HG03342 (cell line): ENCODE results near the gene LIMK1.

Experiments
- ATAC-seq: cut with Tn5 transposase; IDR thresholded peaks from one replicate; pipeline ENCODE4 v1.9.1; 2021; ENCODE audit warnings: mild to moderate bottlenecking, moderate library complexity; ENCODE audit not compliant: unreplicated experiment

LIMK1 gene

DNA sequence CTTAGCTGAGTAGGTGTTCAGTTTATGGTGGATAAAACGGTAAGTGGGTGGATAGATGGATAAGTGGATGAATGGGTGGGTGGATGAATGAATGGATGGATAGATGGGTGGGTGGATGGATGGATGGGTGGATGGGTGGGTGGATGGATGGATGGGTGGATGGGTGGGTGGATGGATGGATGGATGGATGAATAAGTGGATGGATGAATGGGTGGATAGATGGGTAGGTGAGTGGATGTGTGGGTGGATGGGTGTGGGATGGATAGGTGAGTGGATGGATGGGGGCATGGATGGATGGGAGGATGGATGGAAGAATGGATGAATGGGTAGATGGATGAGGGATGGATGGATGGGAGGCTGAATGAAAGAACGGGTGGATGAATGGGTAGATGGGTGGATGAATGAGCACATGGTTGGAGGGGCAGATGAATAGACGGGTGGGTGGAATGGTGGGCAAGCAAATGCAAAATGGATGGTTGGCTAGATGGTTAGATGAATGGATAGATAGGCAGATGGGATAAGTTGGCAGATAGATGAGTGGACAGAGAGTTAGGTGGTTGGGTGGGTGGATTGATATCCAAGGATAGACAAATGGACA is 29.9 kb upstream of the LIMK1 start:
- ATAC-seq: no peak

DNA sequence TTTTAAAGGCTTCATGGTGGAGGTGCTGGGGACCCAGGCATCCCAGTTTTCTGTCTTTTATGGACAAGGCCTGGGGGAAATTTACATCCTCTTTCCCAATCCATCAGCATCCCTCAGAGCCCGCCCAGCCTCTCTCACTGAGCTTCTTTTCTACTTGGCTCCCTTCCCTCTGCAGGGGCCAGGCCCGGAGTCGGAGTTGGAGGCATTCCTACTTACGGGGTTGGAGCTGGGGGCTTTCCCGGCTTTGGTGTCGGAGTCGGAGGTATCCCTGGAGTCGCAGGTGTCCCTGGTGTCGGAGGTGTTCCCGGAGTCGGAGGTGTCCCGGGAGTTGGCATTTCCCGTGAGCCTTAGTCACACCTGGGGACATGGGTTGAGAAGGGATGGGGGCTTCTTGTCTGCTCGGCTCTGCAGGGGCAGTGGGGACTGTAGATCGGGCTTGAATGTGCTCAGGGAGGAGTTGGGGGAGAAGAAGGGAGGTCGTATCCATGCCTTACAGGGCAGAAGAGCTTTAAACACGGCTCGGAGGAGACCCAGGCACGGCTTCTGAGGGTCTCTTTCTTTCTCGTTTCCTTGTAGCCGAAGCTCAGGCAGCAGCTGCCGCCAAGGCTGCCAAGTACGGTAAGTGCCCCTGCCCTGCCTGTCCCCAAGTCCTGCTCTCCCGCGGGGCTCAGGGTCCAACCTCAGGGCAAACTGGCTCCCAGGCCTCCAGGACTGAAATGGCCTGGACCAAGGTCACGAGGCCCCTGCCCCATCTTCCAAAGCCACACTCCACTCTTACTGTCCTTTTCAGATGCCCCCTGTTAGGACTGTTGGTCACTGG is 27.3 kb upstream of the LIMK1 start:
- ATAC-seq: no peak

DNA sequence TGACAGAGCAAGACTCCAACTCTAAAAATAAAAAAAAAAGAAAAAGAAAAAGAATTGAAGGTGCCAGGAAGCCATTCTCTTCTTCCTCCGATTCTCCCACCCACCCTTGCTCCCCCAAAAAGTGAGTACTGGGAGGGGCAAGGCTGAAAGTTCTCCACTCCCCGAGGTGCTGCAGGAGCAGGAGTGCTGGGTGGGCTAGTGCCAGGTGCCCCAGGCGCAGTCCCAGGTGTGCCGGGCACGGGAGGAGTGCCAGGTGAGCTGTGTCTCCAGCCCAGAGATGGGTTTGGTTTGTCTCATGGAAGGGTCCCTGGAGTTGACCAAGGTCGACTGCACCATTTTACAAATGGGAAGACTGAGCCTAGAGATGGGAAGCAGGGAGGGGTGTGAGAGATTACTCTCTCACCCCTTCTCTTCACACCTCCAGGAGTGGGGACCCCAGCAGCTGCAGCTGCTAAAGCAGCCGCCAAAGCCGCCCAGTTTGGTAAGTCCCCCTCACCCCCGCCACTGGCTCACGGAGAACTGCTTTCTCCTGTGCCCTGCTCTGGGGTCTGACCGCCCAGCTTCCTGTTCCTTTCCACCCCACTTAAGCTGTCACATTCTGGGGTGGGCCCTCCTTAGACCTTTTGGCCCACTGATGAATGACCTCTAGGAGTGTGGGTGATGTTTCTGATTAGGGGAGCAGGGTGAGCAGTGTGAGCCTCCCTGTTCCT is 26.2 kb upstream of the LIMK1 start:
- no peak for ATAC-seq

DNA sequence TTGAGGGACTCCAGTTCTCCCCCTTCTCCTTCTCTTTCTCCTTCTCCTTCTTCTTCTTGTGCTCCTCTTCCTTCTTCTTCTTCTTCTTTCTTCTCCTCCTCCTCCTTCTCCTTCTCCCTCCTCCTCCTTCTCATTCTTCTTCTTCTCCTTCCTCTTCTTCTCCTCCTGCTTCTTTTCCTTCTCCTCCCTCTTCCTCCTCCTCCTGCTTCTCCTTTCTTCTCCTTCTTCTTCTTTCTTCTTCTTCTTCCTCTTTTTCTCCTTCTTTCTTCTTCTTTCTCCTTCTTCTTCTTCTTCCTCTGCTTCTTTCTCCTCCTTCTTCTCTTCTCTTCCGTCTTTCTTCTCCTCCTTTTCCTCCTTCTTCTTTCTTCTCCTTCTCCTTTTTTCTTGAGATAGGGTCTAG is 25.6 kb upstream of the LIMK1 start:
- ATAC-seq: no peak

DNA sequence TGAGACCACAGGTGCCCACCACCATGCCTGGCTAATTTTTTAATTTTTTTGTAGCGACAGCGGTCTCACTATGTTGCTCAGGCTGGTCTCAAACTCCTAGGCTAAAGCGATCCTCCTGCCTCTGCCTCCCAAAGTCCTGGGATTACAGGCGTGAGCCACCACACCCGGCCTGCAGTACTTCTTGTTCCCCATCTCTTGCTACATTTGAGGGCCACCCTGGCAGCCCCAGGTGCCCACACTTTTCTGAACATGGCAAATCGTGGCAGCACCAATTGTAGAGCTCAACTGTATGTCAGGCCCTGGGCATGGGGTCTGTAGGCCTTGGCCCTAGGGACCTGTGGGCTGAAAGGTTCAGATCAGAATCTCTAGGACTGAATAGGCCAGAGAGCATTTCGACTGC is 25.1 kb upstream of the LIMK1 start:
- no peak for ATAC-seq

DNA sequence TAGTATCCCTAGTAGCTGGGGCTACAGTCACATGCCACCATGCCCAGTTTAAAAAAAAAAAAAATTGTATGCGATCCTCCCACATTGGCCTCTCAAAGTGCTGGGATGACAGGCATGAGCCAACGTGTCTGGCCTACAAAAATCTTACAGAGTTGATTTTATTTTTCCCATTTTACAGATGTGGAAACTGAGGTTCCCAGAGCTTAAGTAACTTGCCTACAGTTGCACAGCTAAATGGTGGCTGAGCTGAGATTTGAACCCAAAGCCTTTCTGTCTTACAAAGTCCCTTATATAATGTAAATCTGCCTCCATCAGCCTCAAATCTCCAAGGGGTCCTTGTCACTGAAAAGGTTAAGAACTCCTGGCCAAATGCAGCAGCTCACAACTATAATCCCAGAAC is 24.6 kb upstream of the LIMK1 start:
- ATAC-seq: no peak

DNA sequence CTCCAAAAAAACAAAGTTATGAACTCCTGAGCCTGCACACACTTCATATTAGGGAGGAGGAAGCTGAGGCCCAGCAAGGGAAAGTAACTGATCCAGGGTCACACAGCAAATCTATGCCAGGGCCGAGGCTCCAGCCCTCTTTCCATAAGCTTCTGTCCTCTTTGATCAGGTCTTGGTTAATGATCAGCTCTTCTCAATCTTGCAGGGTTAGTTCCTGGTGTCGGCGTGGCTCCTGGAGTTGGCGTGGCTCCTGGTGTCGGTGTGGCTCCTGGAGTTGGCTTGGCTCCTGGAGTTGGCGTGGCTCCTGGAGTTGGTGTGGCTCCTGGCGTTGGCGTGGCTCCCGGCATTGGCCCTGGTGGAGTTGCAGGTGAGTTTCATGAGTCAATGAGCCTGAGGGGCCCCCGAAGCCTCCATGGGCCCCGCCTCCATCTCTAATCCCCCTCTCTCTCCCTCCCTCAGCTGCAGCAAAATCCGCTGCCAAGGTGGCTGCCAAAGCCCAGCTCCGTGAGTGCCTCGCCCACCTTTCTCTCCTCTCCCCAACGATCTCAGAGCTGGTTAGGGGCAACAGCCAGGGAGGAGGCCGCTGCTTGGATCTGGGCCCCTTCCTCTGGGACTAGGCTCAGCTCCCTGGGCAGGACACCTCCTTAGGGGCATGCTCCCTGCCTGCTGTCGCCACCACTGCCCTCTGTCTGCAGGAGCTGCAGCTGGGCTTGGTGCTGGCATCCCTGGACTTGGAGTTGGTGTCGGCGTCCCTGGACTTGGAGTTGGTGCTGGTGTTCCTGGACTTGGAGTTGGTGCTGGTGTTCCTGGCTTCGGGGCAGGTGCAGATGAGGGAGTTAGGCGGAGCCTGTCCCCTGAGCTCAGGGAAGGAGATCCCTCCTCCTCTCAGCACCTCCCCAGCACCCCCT is 23.7 kb upstream of the LIMK1 start:
- ATAC-seq: no peak

DNA sequence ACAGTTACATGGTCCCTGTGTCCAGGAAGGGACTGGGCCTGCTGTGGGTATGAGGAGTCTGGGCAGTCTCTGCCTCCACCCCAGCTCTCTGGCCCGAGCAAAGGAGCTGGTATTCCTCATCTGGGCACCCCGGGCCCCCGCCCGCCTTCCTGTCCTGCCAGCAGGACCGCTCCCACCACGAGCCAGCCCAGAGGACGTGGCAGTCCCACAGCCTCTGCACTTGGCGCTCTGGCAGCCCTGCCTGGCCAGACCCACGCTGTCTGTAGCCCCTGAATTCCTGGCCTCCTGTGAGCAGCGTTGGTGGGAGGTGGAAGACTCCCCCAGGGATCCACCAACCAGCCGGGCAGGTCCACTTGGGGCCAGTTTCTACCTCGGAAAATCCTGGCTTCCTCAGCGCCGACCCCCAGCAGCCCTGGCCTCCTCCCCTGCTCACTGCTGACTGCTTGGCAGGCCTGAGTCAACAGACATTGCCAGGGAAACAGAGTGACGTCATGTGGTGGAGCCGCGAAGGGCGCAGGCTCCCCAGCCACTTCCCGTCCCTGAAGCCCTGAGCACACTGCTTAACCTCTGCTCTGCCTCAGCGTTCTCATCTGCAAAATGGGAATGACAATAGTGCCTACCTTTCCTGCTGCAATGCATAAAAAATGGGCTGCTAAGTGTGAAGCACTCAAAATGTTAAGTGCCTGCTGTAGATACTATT is 21.6 kb upstream of the LIMK1 start:
- ATAC-seq: no peak

DNA sequence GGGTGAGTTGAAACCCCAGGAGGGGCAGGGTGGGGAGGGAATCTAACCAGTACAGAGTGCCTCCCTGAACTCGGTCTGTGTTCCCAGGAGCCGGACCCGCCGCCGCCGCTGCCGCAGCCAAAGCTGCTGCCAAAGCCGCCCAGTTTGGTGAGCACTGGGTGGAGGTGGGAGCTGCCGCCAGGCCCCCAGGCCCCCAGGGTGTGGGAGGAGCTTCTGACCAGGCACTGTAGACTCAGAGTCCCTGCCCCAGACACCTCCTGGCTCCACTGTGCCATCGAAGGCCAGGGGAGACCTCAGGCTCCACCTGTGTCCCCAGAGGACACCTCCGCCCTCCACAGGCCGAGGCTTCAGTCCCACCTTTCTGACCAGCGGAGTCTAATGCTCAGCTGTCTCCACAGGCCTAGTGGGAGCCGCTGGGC is 20.4 kb upstream of the LIMK1 start:
- no peak for ATAC-seq

DNA sequence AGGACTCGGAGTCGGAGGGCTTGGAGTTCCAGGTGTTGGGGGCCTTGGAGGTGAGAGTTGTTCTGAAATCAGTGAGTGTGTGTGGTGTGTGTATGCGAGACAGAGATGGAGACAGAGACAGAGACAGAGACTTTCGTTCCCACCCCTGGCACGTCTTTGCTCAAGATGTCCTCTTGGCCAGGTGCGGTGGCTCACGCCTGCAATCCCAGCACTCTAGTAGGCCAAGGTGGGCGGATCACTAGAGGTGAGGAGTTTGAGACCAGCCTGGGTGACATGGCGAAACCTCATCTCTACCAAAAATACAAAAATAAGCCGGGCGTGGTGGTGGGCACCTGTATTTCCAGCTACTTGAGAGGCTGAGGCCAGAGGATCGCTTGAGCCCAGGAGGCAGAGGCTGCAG is 20.0 kb upstream of the LIMK1 start:
- no peak for ATAC-seq

DNA sequence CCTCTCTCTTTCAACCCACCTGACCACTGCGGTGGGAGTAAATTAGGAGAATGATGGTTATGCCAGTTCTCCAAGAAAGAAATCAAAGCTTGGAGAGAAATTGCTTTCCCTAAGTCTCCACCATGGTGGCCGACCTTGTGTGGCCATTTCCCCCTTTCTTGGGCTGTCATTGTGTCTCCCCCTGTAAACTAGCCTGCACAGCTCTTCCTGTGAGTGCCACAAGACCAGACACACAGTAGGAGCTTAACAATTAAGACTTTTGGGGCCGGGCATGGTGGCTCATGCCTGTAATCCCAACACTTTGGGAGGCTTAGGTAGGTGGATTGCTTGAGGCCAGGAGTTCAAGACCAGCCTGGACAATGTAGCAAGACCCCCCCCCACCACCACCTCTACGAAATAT is 18.9 kb upstream of the LIMK1 start:
- no peak for ATAC-seq

DNA sequence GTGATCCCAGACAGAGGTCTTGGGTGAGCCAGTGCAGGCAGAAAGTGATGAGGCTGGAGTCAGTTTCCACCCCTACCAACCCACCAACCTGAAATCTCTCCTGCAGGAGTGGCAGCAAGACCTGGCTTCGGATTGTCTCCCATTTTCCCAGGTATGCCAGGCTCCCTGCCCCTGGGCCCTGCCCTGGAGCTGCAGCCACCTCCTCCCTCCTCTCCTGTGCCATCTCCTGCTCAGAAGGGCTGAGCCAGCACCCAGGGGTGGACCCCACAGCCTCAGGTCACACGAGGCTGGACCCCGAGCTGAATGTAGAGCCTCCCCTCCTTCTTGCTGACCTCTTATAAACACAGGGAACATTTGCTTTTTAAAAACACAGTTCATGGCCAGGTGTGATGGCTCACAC is 17.0 kb upstream of the LIMK1 start:
- no peak for ATAC-seq

DNA sequence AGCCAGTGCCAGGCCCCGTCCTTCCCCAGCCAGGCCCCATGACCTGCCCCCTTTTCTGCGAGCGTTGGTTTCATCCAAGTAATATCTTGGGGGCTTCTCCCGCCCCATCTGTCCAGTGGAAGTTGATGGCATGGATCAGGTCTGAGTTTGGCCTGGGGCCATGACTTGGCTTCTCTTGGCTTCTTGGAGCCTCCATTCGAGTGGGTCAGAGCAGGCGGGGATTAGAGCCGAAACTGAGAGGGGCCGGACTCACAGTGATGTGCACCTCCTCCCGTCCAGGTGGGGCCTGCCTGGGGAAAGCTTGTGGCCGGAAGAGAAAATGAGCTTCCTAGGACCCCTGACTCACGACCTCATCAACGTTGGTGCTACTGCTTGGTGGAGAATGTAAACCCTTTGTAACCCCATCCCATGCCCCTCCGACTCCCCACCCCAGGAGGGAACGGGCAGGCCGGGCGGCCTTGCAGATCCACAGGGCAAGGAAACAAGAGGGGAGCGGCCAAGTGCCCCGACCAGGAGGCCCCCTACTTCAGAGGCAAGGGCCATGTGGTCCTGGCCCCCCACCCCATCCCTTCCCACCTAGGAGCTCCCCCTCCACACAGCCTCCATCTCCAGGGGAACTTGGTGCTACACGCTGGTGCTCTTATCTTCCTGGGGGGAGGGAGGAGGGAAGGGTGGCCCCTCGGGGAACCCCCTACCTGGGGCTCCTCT is 15.1 kb upstream of the LIMK1 start:
- no peak for ATAC-seq

DNA sequence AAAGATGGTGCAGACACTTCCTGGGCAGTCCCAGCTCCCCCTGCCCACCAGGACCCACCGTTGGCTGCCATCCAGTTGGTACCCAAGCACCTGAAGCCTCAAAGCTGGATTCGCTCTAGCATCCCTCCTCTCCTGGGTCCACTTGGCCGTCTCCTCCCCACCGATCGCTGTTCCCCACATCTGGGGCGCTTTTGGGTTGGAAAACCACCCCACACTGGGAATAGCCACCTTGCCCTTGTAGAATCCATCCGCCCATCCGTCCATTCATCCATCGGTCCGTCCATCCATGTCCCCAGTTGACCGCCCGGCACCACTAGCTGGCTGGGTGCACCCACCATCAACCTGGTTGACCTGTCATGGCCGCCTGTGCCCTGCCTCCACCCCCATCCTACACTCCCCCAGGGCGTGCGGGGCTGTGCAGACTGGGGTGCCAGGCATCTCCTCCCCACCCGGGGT is 14.5 kb upstream of the LIMK1 start:
- no peak for ATAC-seq

DNA sequence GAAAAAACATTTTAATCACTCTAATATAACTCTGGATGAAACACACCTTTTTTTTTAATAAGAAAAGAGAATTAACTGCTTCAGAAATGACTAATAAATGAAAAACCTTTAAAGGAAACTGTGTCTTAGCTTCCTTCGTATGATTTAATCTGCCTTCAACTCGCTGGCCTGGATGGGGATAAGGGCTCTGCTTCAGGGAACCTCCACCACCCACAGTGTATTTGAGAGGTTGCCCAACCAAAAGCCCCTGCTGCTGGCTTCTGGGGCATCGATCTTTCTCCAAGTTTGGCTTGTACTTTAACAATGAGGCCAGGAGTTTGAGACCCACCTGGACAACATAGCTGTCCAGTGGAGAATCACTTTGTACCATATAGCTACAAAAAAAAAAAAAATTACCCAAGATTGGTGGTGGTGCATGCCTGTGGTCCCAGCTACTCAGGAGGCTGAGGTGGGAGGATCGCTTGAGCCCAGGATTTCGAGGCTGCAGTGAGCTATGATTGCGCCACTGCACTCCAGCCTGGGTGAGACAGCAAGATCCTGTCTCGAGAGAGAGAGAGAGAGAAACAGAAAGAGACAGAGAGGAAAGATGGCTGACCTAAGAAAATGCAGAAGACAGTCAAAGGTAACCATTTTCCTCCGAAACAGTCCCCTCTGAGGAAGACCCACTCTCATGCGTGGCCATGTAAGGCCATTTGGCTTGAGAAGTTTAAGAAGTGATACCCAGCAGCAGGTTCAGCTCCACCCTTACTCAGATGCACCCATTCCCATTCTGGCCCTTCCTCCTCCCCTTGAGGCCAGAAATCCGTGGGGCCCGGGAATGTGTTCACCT is 13.6 kb upstream of the LIMK1 start:
- no peak for ATAC-seq

DNA sequence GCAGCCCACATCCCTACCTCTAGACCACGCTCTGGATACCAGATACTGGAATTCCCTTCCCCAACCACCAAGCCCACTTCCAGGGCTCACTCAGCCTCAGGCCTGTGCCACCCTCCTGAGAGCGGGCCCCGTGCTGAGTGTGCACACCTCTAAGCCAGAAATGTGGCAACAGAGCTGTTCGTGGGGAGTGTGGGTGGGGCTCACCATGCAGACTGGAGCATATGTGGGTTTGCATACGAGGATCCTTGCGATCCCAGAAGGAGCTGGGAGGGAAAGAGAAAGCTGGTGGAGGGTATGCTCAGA is 13.0 kb upstream of the LIMK1 start:
- ATAC-seq: no peak

DNA sequence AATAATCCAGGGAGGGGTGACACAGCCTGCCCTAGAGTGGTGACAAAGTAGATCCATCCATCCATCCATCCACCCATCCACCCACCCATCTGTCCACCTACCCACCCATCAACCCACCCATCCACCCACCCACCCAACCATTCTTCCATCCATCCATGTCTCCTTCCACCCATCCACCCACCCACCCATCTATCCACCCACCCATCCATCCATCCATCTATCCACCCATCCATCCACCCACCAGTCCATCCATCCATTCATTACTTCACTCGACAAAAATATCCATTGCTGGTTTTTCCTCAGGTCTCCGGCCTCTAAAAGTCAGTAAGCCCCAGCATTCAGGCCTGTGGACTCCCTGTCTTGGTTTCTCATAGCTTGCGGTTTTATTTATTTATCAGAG is 12.5 kb upstream of the LIMK1 start:
- ATAC-seq: no peak

DNA sequence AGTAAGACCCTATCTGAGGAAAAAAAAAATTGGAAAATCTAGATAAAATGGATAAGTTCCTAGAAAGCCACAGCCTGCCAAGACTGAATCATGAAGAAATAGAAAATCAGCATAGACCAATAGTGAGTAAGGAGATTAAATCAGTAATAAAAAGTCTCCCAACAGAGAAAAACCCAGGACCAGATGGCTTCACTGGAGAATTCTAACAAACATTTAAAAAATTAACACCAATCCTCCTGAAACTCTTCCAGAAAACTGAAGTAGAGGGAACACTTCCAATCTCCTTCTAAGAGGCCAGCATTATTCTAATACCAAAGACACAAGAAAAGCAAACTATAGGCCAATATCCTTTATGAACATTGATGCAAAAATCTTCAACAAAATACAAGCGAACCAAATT is 8.8 kb upstream of the LIMK1 start:
- no peak for ATAC-seq

DNA sequence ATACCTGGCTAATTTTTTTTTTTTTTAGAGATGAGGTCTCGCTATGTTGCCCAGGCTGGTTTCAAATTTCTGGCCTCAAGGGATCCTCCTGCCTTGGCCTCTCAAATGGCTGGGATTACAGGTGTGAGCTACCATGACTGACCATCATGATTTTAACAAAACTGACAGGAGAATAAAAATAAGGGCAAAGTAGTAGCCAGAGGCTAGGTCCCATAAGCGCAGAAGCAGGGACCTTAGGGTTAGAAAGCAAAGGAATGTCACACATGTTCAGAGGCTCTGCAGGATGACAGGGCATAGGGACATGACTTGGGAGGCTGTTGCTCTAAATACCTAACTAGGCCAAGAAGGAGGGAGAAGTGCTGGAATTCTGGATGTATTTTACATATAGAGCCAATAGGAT is 5.1 kb upstream of the LIMK1 start:
- no peak for ATAC-seq
